Endothelial cell of umbilical vein (primary cell): Measurements from ENCODE around the gene ITIH2. TPM values are rescaled to one million over a fixed set of nuclear protein-coding genes. Genes with fewer than 3 reads are reported as not detected.

Source experiments
- BruUV-seq: library from RNA; stranded (reverse); fragments of 400-500 nt; replicated peaks from 2 replicates; lab custom pipeline; 2021; lab: Mats Ljungman, UMichigan
- CTCF ChIA-PET: fragments of 300-600, 350-600 bp; sonication (Branson Sonifier 250); formaldehyde crosslinking; loops from one replicate; lab custom pipeline; 2021; ENCODE audit warnings: antibody characterized with exemption, inconsistent platforms; lab: Charles Lee
- POLR2A ChIA-PET: fragments of 300-600, 350-600 bp; sonication (Branson Sonifier 250); formaldehyde crosslinking; loops from one replicate; lab custom pipeline; 2021; ENCODE audit warnings: antibody characterized with exemption, inconsistent platforms; lab: Charles Lee
- DNase-seq: peaks from one replicate; pipeline ENCODE4 v3.0.0-alpha.2; 2011; ENCODE audit warnings: low read depth, low spot score
- FAIRE-seq: peaks from 2 replicates; lab custom pipeline; 2011; peaks lifted over from hg19 to GRCh38; lab: Jason Lieb, UNC
- H2AFZ ChIP-seq: 2 replicates; pipeline ENCODE4 v1.6.0; 2012; ENCODE audit warnings: low read depth, low read length, control low read depth, inconsistent platforms
- H3K27ac ChIP-seq: 2 replicates; pipeline ENCODE4 v1.5.1; 2011; ENCODE audit warnings: low read depth, mild to moderate bottlenecking, control low read depth, low read length, moderate library complexity; ENCODE audit not compliant: insufficient read depth
- H3K27me3 ChIP-seq, 2 experiments: 2 replicates each; pipeline versions ENCODE4 v1.6.0 to v1.6.1; 2011; ENCODE audit warnings: low read length in 2 of 2, mixed read lengths in 1 of 2; ENCODE audit not compliant: control insufficient read depth in 2 of 2, insufficient read depth in 2 of 2
- H3K36me3 ChIP-seq, 2 experiments: 2 replicates in 1 of 2; 3 replicates in 1 of 2; pipeline ENCODE4 v1.5.1; 2011; ENCODE audit warnings: low read length in 2 of 2, mild to moderate bottlenecking in 1 of 2, moderate library complexity in 1 of 2; ENCODE audit not compliant: control insufficient read depth in 2 of 2, insufficient read depth in 2 of 2; ENCODE audit errors: extremely low read depth in 1 of 2
- H3K4me1 ChIP-seq: 3 replicates; pipeline ENCODE4 v1.5.1; 2011; ENCODE audit warnings: mild to moderate bottlenecking, low read length; ENCODE audit not compliant: control insufficient read depth, insufficient read depth; ENCODE audit errors: extremely low read depth
- H3K4me2 ChIP-seq: 2 replicates; pipeline ENCODE4 v1.6.1; 2011; ENCODE audit warnings: low read length, control low read depth, mixed read lengths; ENCODE audit not compliant: insufficient read depth
- H3K4me3 ChIP-seq, 3 experiments: fragments of 200-600 bp in 1 of 3; sonication (generic), shearing (Covaris generic) in 1 of 3; replicated peaks in 1 of 3; 2 replicates each; pipeline ENCODE4 v1.5.1; 2011 to 2016; ENCODE audit warnings: control low read depth in 3 of 3, low read length in 3 of 3, mild to moderate bottlenecking in 2 of 3, inconsistent platforms in 1 of 3, low read depth in 1 of 3, moderate library complexity in 1 of 3; ENCODE audit not compliant: insufficient read depth in 1 of 3
- H3K79me2 ChIP-seq: 2 replicates; pipeline ENCODE4 v1.6.0; 2012; ENCODE audit warnings: low read length, inconsistent platforms; ENCODE audit not compliant: control insufficient read depth, insufficient read depth
- H3K9ac ChIP-seq: replicated peaks from 2 replicates; pipeline ENCODE3; 2011; ENCODE audit warnings: low read length, control low read depth; ENCODE audit not compliant: insufficient read depth; ENCODE audit errors: extremely low read depth
- H3K9me1 ChIP-seq: replicated peaks from 3 replicates; pipeline ENCODE4 v1.6.0; 2011; ENCODE audit warnings: mild to moderate bottlenecking, low read length; ENCODE audit not compliant: control insufficient read depth, insufficient read depth; ENCODE audit errors: extremely low read depth
- H3K9me3 ChIP-seq: replicated peaks from 2 replicates; pipeline ENCODE4 v1.5.1; 2012; ENCODE audit warnings: low read length, inconsistent platforms; ENCODE audit not compliant: control insufficient read depth, insufficient read depth
- H4K20me1 ChIP-seq: replicated peaks from 2 replicates; pipeline ENCODE3; 2011; ENCODE audit warnings: mild to moderate bottlenecking, low read length; ENCODE audit not compliant: control insufficient read depth, insufficient read depth; ENCODE audit errors: extremely low read depth
- EZH2 ChIP-seq: IDR thresholded peaks from 2 replicates; pipeline ENCODE4 v1.6.1; 2012; ENCODE audit warnings: borderline replicate concordance, low read depth, mild to moderate bottlenecking, moderate library complexity, low read length, inconsistent platforms; ENCODE audit not compliant: severe bottlenecking
- FOS ChIP-seq: IDR thresholded peaks from 2 replicates; pipeline ENCODE4 v1.6.1; 2011; ENCODE audit warnings: mild to moderate bottlenecking, low read length, moderate library complexity, borderline replicate concordance; ENCODE audit not compliant: insufficient read depth
- GATA2 ChIP-seq: IDR thresholded peaks from 2 replicates; pipeline ENCODE4 v1.7.0; 2011; ENCODE audit warnings: low read depth, mild to moderate bottlenecking, moderate library complexity, mixed read lengths, low read length; ENCODE audit not compliant: insufficient read length, insufficient read depth
- MYC ChIP-seq: IDR thresholded peaks from one replicate; pipeline ENCODE4 v1.6.1; 2011; ENCODE audit warnings: mild to moderate bottlenecking, low read depth, low read length
- POLR2A ChIP-seq: IDR thresholded peaks from 2 replicates; pipeline ENCODE4 v1.6.1; 2012; ENCODE audit warnings: low read depth, mild to moderate bottlenecking, control low read depth, low read length
- POLR2AphosphoS5 ChIP-seq: IDR thresholded peaks from 2 replicates; pipeline ENCODE4 v1.6.1; 2012; ENCODE audit warnings: low read depth, mild to moderate bottlenecking, control low read depth, low read length, moderate library complexity; ENCODE audit not compliant: insufficient read depth
- dilution Hi-C: fragments of 300-500 bp; cut with MboI; formaldehyde crosslinking; loops from one replicate; pipeline ENCODE4 v1.15.0; 2019; ENCODE audit warnings: low sequenced_read_pairs; ENCODE audit not compliant: extremely low pct_ligation_motif_present
- intact Hi-C: fragments of 100-400 bp; cut with micrococcal nuclease; formaldehyde crosslinking; loops from one replicate; pipeline ENCODE4 v1.10.0; 2022
- polyA plus RNA-seq, 4 experiments: library from polyadenylated mRNA; depleted of rRNA in 3 of 4; stranded (reverse) in 3 of 4; unstranded in 1 of 4; fragments of >200 nt; gene quantifications; 2 replicates each; pipeline versions ENCODE4 v1.2.1 to v1.2.3, GENCODE V29; 2011 to 2012; ENCODE audit warnings: missing spikeins in 1 of 4
- total RNA-seq: library from RNA; stranded (reverse); gene quantifications from 2 replicates; pipeline ENCODE4 v1.2.3, GENCODE V29; 2021
- TF ChIP-seq, protein P1 (sequence below): IDR thresholded peaks from 2 replicates; pipeline ENCODE4 v1.6.1; 2011; ENCODE audit not compliant: insufficient read depth, insufficient read length

Gene ITIH2
- total and polyA plus RNA-seq, 2 donors (not counting 3 experiments of a cell fraction or from before 2014, with no cell fraction given) = not detected

DNA sequence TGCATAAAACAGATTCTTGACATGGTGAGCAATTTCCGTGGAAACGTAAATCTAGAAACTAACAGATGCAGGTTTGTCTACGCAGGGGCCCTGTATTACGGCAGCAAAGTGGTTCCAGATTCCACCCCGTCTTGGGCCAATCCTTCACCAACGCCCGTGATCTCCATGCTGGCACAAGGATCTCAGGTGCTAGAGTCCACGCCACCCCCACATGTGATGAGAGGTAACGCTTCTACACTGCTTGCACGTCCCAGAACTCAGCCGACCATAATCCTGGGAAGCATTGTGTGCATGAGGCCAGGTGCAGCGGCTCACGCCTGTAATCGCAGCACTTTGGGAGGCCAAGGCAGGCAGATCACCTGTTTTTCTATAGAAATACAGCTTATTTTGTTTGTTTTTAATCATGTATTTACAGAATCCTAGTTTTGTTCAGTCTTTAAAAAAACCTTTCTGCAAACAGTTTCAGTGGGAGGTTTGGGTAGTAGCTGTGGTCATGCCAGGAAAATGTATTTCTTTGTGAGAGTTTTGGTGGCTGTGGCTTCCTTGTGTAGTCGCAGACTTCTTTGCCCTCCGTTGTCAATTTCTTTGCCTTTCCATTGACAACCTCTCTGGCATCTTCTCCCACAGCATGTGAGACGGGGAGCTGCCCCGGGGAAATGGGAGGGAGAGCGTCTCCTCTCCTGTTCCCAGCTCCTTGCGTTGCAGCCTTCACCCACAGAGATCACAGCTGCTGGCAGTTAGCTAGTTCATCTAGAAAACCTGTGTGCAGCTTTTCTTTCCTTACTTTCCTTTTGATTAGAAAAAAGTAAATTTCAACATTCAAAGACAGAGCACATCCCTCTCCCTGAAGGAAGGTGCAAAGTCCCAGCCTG, 35.7 kb downstream of the ITIH2 start:
- H3K27ac ChIP-seq = no peak overlapping the region
- no peak overlapping the region for H3K4me3 ChIP-seq
- BruUV-seq = no TSS peak
- no peaks in the 10 kb centered on the region for H3K9me1 ChIP-seq
- no peaks in the 10 kb centered on the region for H4K20me1 ChIP-seq
- H3K9me3 ChIP-seq = no peaks in the 10 kb centered on the region
- no peak overlapping the region for H3K9ac ChIP-seq
- ChIA-PET POLR2A (no interaction called here), CTCF (interaction anchor here (1.2 to 1.4 kb wide), 2 partner anchors 17 to 213 kb away, joined by 3 to 4 read pairs; no protein-coding TSS in a partner anchor)
- dilution Hi-C loops (no loop called here), intact Hi-C loops (no loop called here)
- H3K4me2 ChIP-seq = no peak overlapping the region
- H3K36me3 ChIP-seq = no peaks in the 10 kb centered on the region
- no peaks in the 10 kb centered on the region for H3K4me1 ChIP-seq
- no peak for FAIRE-seq
- DNase-seq = no peak
- TF ChIP-seq MYC (no peak), FOS (no peak), EZH2 (no peak), POLR2AphosphoS5 (no peak), POLR2A (no peak), GATA2 (no peak)
- TF ChIP-seq, protein P1, sequence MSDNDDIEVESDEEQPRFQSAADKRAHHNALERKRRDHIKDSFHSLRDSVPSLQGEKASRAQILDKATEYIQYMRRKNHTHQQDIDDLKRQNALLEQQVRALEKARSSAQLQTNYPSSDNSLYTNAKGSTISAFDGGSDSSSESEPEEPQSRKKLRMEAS = no peak
- H3K27me3 ChIP-seq = no peaks in the 10 kb centered on the region
- no peak overlapping the region for H2AFZ ChIP-seq
- H3K79me2 ChIP-seq = no peaks in the 10 kb centered on the region
